Midbrain (tissue), 1 donor: ENCODE measurements around the gene DNAJC9.
"Not testable (repeated sequence)": the region's sequence is repeated elsewhere in the genome, so short reads cannot be mapped to it uniquely, and the experiment has no call there.

ENCODE experiments used
- DNase-seq: peaks from one replicate; lab custom pipeline; 2025; lab: John Stamatoyannopoulos, UW

DNAJC9 gene

GRCh38 chr10:73246646-73247508, at the start of gene DNAJC9:
Gene DNAJC9 (minus strand): TSS chr10:73247255. CDS start chr10:73247189, 66 bp downstream.
- DNase-seq = peak; percentile 90

DNA sequence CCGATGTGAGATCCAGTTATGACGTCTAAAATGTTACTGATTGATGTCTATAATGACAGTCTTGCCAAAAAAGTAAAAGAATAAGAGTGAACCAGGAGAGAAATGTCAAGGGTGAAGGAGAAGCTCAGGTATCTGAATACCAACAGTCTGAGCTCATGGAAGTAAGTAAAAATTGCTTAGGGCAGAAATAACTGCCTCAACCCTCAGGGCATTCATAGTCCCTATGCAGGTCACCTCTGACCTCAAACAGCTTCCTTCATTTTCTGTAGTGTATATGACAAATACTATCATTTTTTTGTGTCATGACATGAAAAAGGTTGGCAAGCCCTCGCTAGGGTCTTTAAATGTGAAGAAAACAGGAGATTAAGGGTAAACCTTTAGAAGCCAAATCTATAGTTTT, 46.4 kb upstream of the DNAJC9 start:
- no peak for DNase-seq

DNA sequence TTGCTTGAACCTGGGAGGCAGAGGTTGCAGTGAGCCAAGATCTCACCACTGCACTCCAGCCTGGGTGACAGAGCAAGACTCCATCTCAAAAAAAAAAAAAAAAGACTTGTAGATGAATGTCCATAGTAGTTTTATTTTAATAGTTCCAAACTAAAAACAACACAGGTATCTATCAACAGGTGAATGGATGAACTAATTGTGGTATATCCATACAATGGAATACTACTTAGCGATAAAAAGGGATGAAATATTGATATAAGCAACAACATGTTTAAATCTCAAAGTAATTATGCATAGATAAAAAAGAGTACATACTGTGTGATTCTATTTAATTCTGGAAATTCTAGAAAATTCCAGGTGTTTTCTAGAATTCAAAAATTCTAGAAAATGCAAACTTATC, 42.9 kb upstream of the DNAJC9 start:
- no peak for DNase-seq

DNA sequence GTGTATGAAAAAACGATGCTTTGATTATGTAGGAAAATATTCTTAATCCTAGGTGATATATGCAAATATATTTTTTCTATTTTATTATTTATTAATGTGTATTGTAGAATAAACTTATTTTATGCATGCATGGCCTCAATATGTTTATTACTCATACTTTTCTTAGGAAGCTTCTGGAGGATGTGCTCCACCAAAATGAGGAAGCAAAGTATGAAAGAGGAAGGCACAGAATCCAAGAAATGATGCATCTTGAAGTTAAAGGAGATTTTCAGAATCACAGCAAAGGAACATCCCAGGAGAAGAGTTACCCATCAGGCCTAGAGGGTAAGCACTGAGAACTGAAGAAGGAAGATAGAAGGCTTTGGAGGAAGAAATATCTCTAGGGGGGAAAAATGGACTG, 40.4 kb upstream of the DNAJC9 start:
- no peak for DNase-seq

- DNase-seq = no peak
Observed at GRCh38 chr10:73281097-73281496, 34.0 kb upstream of the DNAJC9 start.

DNA sequence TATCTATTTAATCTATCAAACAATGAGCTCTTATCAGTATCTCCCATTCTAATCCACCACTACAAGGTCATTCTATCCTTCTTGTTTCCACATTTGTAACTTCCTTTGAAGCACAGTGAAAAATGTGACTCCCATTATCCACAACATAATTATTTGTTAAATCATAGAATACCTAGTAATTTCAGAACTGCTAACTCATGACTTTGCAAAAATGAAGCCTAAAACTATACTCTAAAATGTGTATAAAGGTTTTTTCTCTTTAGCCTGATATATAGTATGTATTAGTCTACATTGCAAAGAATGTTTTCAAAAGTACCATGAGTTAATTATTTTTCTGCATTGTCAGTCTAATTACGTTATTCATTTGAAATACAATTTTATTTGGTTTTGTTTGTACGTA, 17.4 kb upstream of the DNAJC9 start:
- DNase-seq = no peak

GRCh38 chr10:73263693-73264347, 16.8 kb upstream of the DNAJC9 start:
- DNase-seq = no peak

- no peak for DNase-seq
Observed at GRCh38 chr10:73262880-73263555, 16.0 kb upstream of the DNAJC9 start.

GRCh38 chr10:73262105-73262730, 15.2 kb upstream of the DNAJC9 start:
- DNase-seq = no peak

DNA sequence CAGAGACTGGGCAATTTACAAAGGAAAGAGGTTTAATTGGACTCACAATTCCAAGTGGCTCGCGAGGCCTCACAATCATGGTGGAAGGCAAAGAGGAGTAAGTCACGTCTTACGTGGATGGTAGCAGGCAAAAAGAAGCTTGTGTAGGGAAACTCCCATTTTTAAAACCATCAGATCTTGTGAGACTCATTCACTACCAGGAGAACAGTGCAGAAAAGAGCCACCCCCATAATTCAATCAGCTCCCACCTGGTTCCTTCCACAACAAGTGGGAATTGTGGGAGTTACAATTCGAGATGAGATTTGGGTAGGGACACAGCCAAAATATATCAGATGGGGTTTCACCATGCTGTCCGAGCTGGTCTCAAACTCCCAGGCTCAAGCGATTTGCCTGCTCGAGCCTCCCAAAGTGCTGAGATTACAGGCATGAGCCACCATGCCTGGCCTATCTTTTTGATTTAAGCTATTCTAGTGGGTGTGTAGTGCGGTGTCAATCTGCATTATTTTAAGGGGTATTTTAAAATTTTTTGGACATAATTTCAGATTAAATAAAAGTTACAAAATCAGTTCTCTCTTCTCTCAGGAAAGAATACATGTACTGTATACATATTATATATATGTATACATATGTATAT, 14.4 kb upstream of the DNAJC9 start:
- no peak for DNase-seq

DNA sequence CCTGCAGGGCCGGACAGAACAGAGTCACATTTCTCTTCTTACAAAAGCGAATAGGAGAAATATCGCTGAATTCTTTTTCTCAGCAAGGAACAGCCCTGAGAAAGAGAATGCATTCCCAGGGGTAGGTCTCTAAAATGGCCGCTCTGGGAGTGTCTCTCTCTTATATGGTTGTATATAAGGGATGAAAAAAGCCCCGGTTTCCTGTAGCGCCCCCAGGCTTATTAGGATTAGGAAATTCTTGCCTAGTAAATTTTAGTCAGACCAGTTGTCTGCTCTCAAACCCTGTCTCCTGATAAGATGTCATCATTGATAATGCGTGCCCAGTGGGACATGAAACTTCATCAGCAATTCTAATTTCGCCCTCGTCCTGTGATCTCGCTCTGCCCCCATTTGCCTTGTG, 11.6 kb upstream of the DNAJC9 start:
- DNase-seq = not testable (repeated sequence)

GRCh38 chr10:73253225-73253555, 6.1 kb upstream of the DNAJC9 start:
- no peak for DNase-seq

- DNase-seq = peak; percentile 96
Observed at GRCh38 chr10:73252445-73253224, 5.6 kb upstream of the DNAJC9 start, which contains the start of gene MRPS16. Gene MRPS16 (minus strand): TSS chr10:73252644. CDS start chr10:73252482, 162 bp downstream.

DNA sequence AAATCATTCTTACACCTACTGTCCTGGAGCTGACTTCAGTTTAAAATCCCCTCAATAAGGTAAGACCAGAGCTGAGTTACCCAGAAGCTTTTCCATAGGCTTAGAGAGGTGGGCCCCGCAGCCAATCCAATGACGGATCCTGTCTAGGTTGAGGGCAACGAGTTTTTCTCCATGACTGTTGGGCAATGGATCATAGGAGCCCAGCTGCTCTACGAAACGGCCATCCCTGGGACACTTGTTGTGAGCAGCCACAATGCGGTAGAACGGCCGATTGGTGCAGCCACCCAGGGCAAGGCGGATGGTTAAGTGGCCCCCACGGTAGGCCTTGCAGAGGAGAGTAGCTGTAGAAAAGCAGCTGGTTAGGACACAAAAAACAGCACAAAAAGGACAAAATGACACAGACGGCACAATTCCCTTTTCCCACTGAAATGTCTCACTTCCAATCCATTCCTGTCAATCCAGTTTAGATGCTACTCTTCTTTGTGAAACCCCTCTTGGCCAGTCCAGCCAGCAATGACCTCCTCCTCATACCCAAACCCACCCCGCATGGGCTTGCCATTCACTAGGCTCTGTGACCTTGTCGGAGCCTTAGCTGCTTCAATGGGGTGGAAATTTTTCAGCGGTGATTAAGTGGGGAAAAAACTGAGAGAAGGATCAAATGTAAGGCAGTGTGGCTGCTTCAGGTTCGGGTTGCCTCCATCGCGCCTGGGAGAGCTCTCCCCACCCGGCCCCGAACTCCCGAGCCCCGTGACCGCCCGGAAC, 4.8 kb upstream of the DNAJC9 start:
- no peak for DNase-seq

GRCh38 chr10:73248259-73248724, 1.2 kb upstream of the DNAJC9 start:
- no peak for DNase-seq

DNA sequence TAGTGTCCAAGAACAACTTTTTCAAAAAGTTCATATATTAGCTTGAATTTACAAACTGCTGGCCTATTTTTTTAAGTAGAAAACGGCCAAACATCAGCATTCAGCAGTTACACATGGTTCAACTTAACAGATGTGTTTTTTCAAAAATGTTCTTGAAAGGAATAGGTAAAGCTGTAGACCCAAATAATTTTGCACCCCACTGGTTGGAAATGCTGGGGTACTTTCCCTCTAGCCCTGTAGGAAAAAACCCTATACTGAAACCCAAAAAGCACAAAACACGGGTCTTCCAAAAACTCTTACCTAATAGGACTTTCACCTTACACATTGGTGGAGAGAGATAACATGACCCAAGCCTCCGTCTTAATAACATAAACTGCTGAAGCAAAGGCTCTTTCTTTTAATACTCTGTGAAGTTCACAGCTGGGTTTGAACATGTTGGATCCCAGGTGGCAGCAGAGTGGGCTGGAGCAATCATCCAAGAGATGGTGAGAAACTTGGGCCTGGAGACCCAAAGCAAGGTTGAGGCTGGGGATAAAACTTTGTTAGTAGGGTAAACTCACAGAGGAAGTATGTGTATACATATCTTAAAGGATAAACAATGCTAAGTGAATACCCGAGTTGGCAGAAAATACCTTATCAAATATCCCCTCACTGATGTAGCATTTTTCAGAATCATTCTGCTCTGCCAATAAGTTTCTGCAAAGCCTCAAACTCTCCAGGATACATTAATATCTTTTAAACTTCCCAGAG, 629 bp upstream of the DNAJC9 start:
- no peak for DNase-seq

GRCh38 chr10:73246322-73246645, 771 bp downstream of the DNAJC9 start:
- no peak for DNase-seq

DNA sequence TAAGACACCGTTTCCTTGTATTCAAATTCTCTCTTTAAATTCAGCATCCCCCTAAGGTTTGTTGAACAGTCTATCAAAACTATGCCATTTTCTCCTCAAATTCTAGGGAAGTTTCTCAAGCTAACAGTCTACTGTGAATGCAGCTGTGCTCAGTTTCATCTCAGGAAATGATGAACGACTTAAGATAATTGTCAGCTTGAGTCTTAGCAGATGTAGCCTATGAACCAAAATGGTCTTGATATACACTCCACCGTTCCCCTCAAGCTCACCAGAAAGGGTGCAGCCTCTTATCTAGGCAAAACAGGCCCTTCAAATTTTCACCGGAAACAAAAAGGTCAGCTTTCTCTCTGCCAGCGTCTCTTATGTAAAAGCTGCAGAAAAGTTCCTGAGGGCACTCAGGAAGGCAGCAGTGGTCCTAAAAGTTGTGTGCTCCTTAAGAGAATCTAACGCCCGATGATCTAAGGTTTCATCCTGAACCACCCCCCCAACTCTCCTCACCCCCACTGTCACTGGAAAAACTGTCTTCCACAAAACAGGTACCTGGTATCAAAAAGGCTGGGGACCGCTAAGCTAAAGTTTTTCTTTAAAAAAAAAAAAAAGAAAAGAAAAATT, 2.1 kb downstream of the DNAJC9 start:
- no peak for DNase-seq

DNA sequence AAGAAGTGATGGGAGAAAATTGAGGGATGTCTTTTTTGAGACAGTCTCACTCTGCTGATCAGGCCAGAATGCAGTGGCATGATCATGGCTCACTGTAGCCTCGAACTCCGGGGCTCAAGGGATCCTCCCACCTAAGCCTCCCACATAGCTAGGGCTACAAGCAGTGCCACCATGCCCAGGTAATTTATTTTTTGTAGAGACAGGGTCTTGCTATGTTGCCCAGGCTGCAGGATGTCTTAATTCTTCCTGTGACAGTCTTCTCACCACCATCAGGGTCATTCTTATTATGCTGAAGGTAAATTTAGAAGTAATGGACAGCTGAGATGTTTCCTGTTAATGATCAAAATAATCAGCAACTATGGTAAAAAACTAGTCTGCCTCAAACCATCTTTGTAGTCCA, 7.1 kb downstream of the DNAJC9 start:
- DNase-seq = no peak
